ENCODE measurements around the gene LOXHD1.

GRCh38 chr18:46683252-46683651 lies 26.2 kb upstream of the LOXHD1 start:
- no peak for TF ChIP-seq EZH2 (IDR thresholded peaks at IDR 0.05; ENCODE audit: borderline replicate concordance, low read depth, low read length, poor library complexity, severe bottlenecking)
- TF ChIP-seq, protein P1, sequence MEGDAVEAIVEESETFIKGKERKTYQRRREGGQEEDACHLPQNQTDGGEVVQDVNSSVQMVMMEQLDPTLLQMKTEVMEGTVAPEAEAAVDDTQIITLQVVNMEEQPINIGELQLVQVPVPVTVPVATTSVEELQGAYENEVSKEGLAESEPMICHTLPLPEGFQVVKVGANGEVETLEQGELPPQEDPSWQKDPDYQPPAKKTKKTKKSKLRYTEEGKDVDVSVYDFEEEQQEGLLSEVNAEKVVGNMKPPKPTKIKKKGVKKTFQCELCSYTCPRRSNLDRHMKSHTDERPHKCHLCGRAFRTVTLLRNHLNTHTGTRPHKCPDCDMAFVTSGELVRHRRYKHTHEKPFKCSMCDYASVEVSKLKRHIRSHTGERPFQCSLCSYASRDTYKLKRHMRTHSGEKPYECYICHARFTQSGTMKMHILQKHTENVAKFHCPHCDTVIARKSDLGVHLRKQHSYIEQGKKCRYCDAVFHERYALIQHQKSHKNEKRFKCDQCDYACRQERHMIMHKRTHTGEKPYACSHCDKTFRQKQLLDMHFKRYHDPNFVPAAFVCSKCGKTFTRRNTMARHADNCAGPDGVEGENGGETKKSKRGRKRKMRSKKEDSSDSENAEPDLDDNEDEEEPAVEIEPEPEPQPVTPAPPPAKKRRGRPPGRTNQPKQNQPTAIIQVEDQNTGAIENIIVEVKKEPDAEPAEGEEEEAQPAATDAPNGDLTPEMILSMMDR (conservative IDR thresholded peaks at IDR 0.05; ENCODE audit: low read depth, low read length), result no peak
